ENCODE results near the gene BSN.
A peak's percentile ranks its signal among the peaks of the same experiment; 100 is the strongest.

Gene BSN

GRCh38 chr3:49670940-49671290 is 116.6 kb downstream of the BSN start:
- no peak for DNase-seq (ENCODE audit: low read depth)
- no peak overlapping the region for H3K4me3 ChIP-seq (ENCODE audit: low read depth, low read length)
- TF ChIP-seq CTCF (IDR thresholded peaks at IDR 0.05; ENCODE audit: low read depth, low read length) (no peak), MAX (IDR thresholded peaks at IDR 0.05; ENCODE audit: low read depth, low read length) (no peak), MYC (IDR thresholded peaks at IDR 0.05; ENCODE audit: low read depth, low read length) (no peak), POLR2A (IDR thresholded peaks at IDR 0.05; ENCODE audit: extremely low read depth, insufficient read length) (no peak)

GRCh38 chr3:49671291-49672288 is 117.3 kb downstream of the BSN start:
- DNase-seq (ENCODE audit: low read depth), result peak; percentile 77
- TF ChIP-seq MYC (IDR thresholded peaks at IDR 0.05; ENCODE audit: low read depth, low read length) (peak; percentile 18; the same call in 1 of the 2 replicates), POLR2A (IDR thresholded peaks at IDR 0.05; ENCODE audit: extremely low read depth, insufficient read length) (no peak), MAX (IDR thresholded peaks at IDR 0.05; ENCODE audit: low read depth, low read length) (no peak), CTCF (IDR thresholded peaks at IDR 0.05; ENCODE audit: low read depth, low read length) (peak; percentile 82)
- H3K4me3 ChIP-seq (ENCODE audit: low read depth, low read length), result no peak overlapping the region

GRCh38 chr3:49673121-49673714 is 118.9 kb downstream of the BSN start:
- DNase-seq (ENCODE audit: low read depth), result peak; percentile 67

GRCh38 chr3:49673715-49674496 is 119.6 kb downstream of the BSN start, which contains the start of gene APEH:
Gene APEH (plus strand): TSS chr3:49674351. CDS start chr3:49674402, 51 bp downstream.
- no peak for TF ChIP-seq CTCF (IDR thresholded peaks at IDR 0.05; ENCODE audit: low read depth, low read length)
- peak; percentile 92 for TF ChIP-seq MYC (IDR thresholded peaks at IDR 0.05; ENCODE audit: low read depth, low read length)
- peak; percentile 85 for TF ChIP-seq POLR2A (IDR thresholded peaks at IDR 0.05; ENCODE audit: extremely low read depth, insufficient read length)
- TF ChIP-seq MAX (IDR thresholded peaks at IDR 0.05; ENCODE audit: low read depth, low read length), result peak; percentile 86; the same call in 1 of the 2 replicates
- DNase-seq (ENCODE audit: low read depth), result peak; percentile 99
- H3K4me3 ChIP-seq (ENCODE audit: low read depth, low read length), result peak within 1 kb of the TSS; percentile 90

More at GRCh38 chr3:49673121-49673714, 118.9 kb downstream of the BSN start:
- H3K4me3 ChIP-seq (ENCODE audit: low read depth, low read length), result peak overlapping the region; percentile 90
- no peak for TF ChIP-seq CTCF (IDR thresholded peaks at IDR 0.05; ENCODE audit: low read depth, low read length)
- TF ChIP-seq MAX (IDR thresholded peaks at IDR 0.05; ENCODE audit: low read depth, low read length), result peak; percentile 44

- H3K4me3 ChIP-seq (ENCODE audit: low read depth, low read length), result peak overlapping the region; percentile 90
- no peak for DNase-seq (ENCODE audit: low read depth)
- TF ChIP-seq MYC (IDR thresholded peaks at IDR 0.05; ENCODE audit: low read depth, low read length) (peak; percentile 8; the same call in 1 of the 2 replicates), MAX (IDR thresholded peaks at IDR 0.05; ENCODE audit: low read depth, low read length) (no peak)
Observed at GRCh38 chr3:49674497-49674983, 120.3 kb downstream of the BSN start.

All from NB4 (cell line).